Measurements from ENCODE around the gene CFAP43. TPM values are rescaled to one million over a fixed set of nuclear protein-coding genes. Genes with fewer than 3 reads are reported as not detected.

Gene CFAP43
- total RNA-seq, 1 donor from 2014 or later, result 0.98 TPM

DNA sequence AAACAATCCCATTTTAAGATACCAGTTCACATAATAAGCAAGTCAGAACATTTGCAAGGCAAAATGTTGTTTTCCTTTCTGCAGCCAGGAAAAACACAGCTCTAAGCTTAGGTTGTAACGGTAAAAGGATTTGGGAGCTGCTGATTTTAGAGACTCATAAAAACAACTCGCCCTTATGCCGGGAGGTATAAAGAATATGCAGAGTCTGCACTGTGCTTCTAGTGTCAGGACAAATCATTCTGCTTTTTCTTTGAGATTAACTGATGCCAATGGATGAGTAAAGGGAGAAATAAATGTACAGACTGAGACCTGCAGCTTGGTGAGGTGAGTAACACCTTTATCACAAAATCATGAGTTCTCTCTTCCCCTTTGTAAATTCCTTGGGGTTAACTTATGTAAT lies 112.2 kb downstream of the CFAP43 start:
- intact Hi-C loops (cut with DNase I), result loop anchor here (10.0 kb wide), 1 partner anchor 235 kb away; no protein-coding TSS in a partner anchor
- DNase-seq (ENCODE audit: low spot score) (no peak), ATAC-seq (no peak)

DNA sequence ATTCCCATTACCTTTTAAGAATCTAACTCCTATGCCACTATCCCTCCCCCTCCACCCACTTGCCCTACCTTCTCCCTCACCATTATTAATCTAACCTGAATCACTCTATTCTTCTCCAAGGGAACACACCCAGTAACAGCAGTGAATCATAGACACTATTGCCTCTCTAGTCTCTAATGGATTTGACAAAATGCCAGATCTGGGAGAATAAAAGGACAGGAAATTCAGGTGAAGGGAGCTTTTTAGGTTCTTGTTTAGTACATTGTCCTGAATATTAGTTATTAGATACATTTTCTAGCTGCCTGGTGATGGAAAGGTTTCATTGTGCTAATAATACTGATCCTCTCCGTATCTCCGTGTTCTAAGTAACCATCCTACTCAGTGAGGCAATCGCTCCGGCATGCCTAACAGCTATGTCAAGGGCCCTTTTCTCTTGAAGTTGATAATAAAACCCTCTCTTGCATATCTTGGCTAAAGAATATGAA lies 114.3 kb downstream of the CFAP43 start:
- no peak for ATAC-seq
- no peak for DNase-seq (ENCODE audit: low spot score)
- intact Hi-C loops (cut with DNase I), result no loop called here

DNA sequence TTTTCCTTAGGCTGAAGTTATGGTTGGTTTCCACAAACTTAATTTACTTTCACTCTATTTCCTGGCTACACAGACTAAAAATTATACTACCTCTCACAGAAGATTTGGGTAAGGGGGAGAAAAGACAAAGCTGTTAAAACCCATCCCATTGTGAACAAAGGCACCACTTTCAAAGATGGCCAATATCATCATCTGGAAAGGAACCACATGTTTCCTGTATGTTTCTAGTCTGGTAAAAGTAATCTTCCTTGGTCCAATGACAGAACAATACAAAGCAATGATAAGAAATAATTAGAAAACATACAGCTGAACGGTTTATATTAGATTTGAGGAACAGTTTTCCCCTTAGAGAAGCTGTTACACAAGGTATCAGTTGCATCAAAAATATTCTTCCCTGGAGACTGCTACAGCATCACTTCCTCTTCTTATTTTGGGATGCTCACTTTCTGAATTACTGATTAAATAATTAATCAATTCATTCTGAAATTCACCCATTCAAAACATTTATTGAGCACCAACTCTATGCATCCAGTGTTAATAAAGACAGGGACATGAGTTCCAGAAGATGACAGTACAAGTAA lies 118.7 kb downstream of the CFAP43 start:
- intact Hi-C loops (cut with DNase I), result no loop called here

DNA sequence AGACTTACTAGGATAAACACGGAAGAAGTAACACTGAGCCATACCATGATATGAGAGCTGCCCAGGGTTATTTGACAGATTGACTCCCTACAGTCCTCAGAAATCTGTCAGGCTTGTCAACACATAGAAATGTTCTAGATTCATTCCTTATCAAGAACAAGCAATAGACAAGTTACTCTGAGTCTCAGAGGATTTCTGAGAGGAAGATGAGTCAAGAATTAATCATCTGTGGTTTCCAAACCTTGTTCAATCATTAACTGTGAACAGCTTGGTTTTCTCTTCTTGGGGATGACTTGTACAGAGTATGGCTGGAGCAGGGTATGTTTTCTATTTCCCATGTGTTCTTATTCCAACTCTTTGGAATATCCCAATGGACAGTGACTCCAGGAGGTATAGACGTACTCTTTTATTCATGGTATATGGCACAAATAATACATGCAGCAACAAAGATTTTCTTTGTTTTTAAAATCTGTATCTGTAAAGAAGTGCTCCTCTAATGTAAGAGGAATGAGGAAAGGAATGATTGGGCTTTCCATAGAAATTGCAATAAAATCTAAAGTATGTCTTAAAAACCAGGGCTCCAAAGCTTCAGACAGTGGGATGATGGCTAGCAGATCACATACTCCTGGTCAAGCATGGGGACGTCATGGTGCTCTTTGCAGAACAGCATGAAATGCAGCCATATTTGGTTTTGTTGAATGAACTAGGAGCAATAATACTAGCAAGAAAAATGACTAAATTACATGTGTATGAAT lies 122.1 kb downstream of the CFAP43 start:
- DNase-seq (ENCODE audit: low spot score) (no peak), ATAC-seq (no peak)
- intact Hi-C loops (cut with DNase I), result no loop called here

More for the DNA sequence above, 118.7 kb downstream of the CFAP43 start:
- ATAC-seq, result no peak
- DNase-seq (ENCODE audit: low spot score), result no peak

DNA sequence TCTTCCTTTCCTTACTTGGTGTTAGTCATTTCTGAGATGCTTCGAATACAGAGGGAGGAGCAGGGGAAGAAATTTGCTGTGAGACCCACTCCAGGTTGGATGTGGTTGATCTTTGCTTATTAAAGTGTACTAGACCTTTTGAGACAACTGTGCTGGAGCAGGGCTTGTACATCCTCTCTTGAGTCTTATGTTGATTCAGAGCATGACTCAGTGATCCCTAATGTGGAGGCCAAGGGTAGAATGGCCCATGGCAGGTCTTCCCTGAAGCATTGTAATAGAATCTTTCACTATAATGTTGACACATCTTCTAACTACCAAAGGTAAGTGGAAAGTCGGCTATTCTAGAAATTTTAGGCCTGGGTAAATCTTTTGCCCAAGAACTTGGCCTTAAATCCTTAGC lies 127.2 kb downstream of the CFAP43 start:
- DNase-seq (ENCODE audit: low spot score) (no peak), ATAC-seq (no peak)
- intact Hi-C loops (cut with DNase I), result no loop called here

DNA sequence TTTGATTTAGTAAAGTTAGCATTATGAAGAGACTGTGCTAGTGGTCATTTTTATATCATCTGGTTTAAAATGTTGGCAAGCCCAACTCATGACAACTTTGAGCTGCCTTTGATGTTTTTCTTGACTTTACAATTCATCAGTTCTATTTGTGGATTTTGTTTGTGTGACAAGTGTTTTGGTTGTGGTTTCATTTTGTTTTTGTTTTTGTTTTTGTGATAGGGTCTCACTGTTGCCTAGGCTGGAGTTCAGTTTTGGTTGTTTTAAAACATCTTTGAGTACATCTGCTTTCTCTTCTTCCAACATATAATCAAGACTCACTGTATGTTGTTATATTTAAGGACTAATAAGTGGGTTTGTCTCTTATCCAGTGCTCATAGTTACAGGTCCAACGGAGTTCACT lies 127.7 kb downstream of the CFAP43 start:
- ATAC-seq, result no peak
- no peak for DNase-seq (ENCODE audit: low spot score)
- intact Hi-C loops (cut with DNase I), result no loop called here

DNA sequence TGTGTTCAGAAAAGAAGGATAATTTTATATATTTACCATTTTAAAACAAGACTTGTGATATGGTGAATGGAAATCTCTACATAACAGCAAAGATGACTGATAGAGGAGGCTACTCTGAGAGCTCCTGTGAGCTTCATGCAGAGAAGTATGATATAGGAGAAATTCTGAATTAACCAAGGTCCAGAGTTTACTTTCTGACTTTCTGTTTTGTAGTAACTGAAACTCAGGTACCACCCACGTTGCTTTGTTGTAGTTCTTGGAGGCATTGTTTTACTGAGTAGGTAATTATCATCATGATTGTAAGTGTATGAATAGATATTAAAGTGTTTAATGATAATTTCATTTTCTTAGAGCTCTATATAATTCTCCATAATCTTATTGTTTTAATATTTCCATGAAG lies 128.2 kb downstream of the CFAP43 start:
- ATAC-seq, result no peak
- intact Hi-C loops (cut with DNase I), result no loop called here
- no peak for DNase-seq (ENCODE audit: low spot score)

DNA sequence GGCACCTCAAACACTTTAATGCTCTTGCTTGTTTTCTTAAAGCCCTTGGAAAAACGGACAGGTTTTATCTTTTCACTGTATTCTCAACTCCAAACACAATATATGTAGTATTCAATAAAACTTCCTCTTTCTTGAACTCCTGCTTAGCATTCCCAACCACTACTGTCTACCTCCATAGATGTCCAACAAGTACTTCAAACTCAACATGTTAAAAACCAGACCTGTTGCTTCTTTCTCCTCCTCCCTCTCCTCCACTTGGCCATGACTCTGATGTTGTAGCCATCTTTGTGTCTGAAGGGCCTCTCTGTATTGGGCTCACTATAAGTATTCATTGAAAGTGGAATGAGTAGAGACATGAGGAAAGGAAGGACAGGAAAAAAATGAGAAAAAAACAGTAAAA lies 130.3 kb downstream of the CFAP43 start:
- intact Hi-C loops (cut with DNase I), result no loop called here
- ATAC-seq, result no peak

DNA sequence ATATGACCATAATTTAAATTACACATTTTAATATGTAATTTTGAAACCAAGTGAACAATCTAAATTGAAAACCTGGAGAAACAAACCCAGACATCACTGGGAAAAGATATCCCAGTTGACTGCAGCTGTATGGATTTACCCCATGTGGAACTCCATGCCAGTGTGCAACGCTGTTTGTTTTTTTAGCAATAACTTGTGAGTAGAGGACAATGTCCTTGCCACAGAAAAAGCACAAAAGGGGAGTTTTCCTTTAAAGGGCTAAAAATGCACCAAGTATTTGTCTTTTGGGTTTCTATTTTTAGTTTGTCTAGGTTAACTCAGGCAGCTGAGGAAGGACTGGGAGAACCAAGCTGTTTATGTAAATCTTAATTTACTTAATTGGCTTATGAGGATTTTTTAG lies 131.4 kb downstream of the CFAP43 start:
- intact Hi-C loops (cut with DNase I), result no loop called here
- no peak for DNase-seq (ENCODE audit: low spot score)
- no peak for ATAC-seq

More for the DNA sequence above, 130.3 kb downstream of the CFAP43 start:
- DNase-seq (ENCODE audit: low spot score), result no peak

DNA sequence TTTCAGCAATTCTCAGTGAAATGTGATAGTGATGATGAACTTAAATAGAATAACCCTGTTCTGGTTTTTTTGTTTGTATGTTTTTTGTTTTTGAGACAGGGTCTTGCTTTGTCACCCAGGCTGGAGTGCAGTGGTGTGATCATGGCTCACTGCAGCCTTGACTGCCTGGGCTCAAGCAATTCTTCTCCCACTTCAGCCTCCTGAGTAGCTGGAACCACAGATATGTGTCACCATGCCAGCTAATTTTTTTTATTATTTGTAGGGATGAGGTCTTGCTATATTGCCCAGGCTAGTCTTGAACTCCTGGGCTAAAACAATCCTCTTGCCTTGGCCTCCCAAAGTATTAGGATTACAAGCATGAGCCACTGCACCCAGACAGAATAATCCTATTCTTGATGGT lies 132.2 kb downstream of the CFAP43 start:
- no peak for DNase-seq (ENCODE audit: low spot score)
- no peak for ATAC-seq
- intact Hi-C loops (cut with DNase I), result no loop called here

DNA sequence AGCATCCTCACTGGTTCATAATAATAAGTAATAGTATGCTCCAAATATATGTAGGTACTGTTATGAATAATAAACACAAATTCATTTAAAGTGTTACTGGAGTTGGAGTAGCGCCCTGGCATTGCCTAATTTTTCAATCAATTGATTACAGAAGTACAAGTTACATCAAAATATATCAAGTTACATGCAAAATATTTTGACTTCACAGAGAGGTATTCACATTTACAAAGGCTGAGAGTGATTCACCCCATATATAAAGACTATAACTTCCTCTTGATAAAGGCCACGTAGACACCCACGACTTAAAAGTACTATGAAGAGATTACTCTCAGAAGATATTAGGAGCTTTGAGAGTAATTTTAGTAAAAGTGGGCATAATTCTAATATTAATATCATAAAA lies 132.9 kb downstream of the CFAP43 start:
- intact Hi-C loops (cut with DNase I), result no loop called here
- DNase-seq (ENCODE audit: low spot score) (no peak), ATAC-seq (no peak)

DNA sequence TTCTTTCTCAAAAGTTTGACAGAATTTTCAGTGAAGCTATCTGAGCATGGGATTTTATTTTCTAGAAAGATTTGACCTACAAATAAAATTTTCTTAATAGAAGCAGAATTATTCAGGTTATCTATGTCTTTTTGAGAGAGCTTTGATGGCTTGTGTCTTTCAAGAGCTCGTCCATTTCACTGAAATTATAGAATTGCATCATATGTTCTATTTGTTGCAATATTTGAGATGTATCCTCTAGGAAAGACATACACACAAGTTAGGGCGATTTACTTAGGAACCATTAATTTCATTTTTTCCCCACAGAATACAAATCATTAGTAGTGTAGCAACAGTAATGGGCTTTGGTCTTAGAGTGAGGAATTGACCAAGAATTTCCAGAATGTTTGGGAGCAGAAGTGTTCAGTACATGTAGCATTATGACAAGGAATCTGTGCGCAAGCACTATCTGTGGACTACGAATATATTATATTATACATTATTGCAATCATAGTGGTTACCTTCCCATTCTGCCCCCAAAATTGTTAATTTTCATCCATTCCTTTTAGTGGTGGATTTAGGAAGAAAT lies 133.7 kb downstream of the CFAP43 start:
- ATAC-seq (no peak), DNase-seq (ENCODE audit: low spot score) (no peak)
- intact Hi-C loops (cut with DNase I), result no loop called here

DNA sequence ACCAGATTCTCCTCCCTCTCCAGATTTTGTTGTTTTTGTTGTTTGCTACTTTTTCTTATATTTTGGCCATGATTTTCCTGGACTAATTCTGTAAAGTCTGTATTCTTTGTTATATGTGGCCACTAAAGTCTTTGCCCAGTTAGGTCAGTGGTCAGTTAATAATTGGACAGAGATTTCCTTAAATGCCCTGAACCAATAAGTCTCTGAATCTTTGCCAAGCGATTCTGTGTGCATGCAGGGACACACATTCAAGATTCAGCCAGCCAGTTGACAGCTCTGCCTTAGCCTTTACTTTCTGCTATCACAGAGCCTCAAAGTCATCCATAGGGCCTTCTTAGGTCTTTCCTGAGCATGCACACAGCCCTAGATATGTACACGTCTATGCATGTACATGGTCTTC lies 135.5 kb downstream of the CFAP43 start:
- ATAC-seq (no peak), DNase-seq (ENCODE audit: low spot score) (no peak)
- intact Hi-C loops (cut with DNase I), result no loop called here

DNA sequence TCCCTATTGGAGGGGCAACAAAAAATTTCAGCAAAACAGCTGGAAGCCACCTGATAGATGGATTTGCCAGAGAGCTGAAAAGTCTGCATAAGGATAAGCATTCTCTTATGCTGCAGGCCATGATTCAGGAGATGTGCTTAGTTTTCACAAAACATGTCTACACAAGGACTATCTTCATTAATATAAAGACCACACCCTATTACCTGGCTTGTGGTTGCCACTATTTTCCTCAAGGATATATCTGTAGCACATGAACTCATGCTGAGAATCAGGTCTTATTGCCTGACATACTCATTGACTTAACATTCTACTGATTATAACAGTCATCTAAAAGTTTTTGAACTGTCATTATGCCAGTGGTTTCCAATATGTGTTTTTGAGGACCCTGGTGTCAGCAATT lies 139.4 kb downstream of the CFAP43 start:
- no peak for ATAC-seq

DNA sequence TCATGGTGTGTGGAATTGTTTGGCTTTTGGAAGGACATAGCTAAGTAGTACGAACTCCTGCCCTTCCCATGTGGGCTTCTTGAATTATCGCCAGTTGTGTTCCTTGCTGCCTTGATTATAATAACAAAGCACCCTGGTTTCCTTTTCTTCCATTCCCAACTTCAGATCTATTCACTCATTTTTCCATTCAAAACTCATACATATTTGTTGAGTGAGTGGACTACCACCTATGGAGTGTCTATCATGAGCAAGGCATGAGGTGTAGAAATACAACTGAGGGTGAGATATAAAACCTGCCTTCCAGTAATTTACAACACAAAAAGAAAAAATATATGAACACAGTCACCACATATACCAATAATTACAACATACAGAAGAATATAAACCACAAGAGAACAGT lies 141.6 kb downstream of the CFAP43 start:
- ATAC-seq, result no peak
- intact Hi-C loops (cut with DNase I), result no loop called here
- DNase-seq (ENCODE audit: low spot score), result no peak

More for the DNA sequence above, 139.4 kb downstream of the CFAP43 start:
- DNase-seq (ENCODE audit: low spot score), result no peak
- intact Hi-C loops (cut with DNase I), result no loop called here

DNA sequence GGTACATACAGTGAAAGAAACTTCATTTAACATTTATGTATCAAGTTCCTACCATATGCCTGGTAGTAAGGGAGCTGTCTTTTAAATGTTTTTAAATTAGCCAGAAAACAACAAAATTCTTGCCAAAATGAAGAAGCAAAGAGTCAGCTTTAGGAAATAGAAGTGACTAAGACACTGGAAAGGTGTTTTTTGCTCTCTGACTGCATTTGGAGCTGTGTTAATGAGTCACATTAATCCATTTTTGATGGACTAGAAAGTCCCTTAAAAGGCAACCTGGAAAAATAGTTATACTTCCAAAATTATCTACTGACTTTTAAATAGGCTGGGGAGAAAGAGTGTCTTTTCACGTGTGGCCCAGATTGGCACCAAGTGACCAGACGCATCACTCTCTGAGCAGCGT lies 142.5 kb downstream of the CFAP43 start:
- DNase-seq (ENCODE audit: low spot score), result no peak
- ATAC-seq, result no peak
- intact Hi-C loops (cut with DNase I), result no loop called here

DNA sequence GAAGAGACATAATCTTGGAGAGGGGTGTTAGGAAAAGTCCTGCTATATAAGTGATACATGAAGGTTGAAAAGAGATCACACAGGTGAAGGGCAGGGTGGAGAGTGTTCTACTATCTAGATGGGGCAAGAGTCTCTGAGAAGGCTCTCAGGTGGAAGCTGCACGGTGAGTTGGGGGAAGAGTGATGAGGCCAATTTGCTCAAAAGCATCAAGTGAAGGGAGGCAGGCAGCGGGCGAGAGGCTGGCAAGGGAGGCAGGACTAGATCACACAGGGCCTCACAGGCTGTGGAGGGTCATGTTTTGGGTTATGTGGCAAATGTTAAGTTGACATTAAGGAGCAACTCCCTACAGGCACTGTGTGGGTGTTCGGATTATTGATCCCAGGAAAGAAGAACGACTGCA lies 143.9 kb downstream of the CFAP43 start:
- DNase-seq (ENCODE audit: low spot score) (no peak), ATAC-seq (no peak)
- intact Hi-C loops (cut with DNase I), result no loop called here

DNA sequence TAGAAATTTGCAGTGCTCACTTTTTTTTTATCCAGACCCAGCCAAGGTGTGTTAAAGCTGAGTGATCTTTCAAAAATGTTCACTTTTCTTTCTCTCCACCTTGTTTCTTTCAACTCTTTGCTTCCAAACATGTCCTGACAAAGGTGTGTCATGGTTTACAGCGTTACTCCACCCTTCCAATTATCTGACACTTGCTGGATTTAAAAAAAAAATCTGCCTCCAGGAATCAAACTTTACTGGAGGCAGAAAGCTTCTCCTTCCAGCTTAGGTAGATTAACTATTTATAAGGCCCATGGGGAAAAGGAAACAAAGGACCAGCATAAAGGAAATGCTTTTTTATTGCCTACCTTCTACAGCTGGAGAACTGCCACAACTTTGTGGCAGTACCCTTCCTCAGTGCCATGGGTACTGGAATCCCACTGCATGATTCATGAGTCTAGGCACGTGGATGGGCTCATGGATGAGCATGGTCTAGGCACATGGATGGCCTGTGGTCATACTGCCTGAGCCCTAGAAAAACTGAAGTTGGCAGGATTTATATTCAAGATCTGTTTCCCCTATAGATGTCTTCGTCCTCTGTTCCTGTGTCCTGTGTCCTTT lies 146.3 kb downstream of the CFAP43 start, which contains the start of gene COL17A1:
Gene COL17A1 (minus strand): TSS at position 80 of the 600 bp plus-strand sequence. CDS start 5,207 bp downstream, outside the sequence.
- no peak for DNase-seq (ENCODE audit: low spot score)
- intact Hi-C loops (cut with DNase I), result no loop called here
- no peak for ATAC-seq

DNA sequence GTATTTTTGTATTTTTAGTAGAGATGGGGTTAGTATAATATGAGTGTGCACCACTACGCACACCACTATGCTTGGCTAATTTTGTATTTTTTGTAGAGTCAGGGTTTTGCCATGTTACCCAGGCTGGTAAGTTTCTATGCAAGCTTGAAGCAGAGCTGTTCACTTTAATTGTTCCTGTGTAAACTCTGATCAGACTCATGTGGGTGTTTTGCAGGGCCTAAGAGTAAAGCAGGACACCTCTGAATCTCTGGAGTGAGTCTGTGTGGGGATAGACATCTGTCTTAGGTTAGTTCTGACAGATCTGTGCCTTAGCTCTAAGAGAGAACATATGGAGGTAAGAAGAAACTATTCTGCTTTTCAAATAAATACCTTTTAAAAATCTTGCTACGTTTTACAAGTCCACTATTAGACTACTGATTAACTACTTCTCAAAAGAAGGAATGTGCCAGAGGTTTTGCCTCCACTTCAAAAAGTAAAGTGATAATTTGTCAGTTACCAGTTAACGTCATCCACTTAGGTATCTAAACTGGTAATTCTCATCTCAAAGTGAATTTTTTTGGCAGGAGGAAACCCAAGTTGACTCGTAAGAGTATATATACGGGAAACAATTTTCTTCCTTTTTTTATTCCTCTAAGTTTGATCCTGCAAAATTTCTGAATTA lies 147.6 kb downstream of the CFAP43 start:
- intact Hi-C loops (cut with DNase I), result no loop called here
- ATAC-seq (no peak), DNase-seq (ENCODE audit: low spot score) (no peak)

Data from sciatic nerve (tissue), 2 donors.